Brain microvascular endothelial cell (primary cell): Measurements from ENCODE around the gene DLG2.

Experiments
- DNase-seq: peaks from one replicate; pipeline ENCODE4 v3.0.0-alpha.2; 2020
- H3K27ac ChIP-seq: fragments of 250-450 bp; sonication (Bioruptor Pico); 2 replicates; pipeline ENCODE4 v1.5.1; 2020; ENCODE audit warnings: mild to moderate bottlenecking, moderate library complexity
- H3K27me3 ChIP-seq: fragments of 250-450 bp; sonication (Bioruptor Pico); replicated peaks from 2 replicates; pipeline ENCODE4 v1.5.1; 2020; ENCODE audit warnings: mild to moderate bottlenecking
- H3K36me3 ChIP-seq: fragments of 250-450 bp; sonication (Bioruptor Pico); replicated peaks from 2 replicates; pipeline ENCODE4 v1.5.1; 2020; ENCODE audit warnings: mild to moderate bottlenecking
- H3K4me3 ChIP-seq: 2 replicates; pipeline ENCODE4 v1.5.1; 2011; ENCODE audit warnings: low read depth, mild to moderate bottlenecking, control low read depth, low read length, moderate library complexity
- in situ Hi-C: cut with HindIII; loops from 2 replicates; pipeline ENCODE4 v1.10.0; 2017; ENCODE audit warnings: low sequenced_read_pairs, low pct_ligation_motif_present
- TF ChIP-seq, protein P1 (sequence below): IDR thresholded peaks from 2 replicates; pipeline ENCODE4 v1.5.1; 2011; ENCODE audit warnings: low read depth, mild to moderate bottlenecking, moderate library complexity, low read length, control low read depth, inconsistent platforms; ENCODE audit errors: missing control alignments

The DLG2 gene

DNA sequence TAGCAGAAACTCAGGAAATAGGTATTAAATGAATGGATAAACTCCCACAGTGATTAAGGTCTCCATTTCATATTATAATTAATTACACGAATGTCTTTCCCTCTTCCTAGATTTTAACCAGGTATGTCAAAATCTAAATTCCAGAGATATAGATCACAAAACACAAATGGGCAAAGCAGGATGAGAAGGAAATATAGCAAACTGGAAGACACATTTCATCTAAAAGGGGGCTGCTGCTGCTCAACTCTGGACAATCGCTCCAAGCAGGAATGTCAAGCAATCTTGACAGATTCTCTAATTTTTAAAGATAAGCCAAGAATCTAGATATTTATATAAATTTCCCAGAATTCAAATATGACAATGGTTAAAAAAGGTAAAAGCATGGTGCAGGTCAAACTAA is 1786.8 kb downstream of the DLG2 start:
- Histone ChIP-seq H3K36me3 (no peaks in the 10 kb centered on the region), H3K27me3 (peaks cover 1% of the 10 kb centered on the region), H3K27ac (no peak overlapping the region), H3K4me3 (no peak overlapping the region)
- no peak for DNase-seq
- TF ChIP-seq, protein P1, sequence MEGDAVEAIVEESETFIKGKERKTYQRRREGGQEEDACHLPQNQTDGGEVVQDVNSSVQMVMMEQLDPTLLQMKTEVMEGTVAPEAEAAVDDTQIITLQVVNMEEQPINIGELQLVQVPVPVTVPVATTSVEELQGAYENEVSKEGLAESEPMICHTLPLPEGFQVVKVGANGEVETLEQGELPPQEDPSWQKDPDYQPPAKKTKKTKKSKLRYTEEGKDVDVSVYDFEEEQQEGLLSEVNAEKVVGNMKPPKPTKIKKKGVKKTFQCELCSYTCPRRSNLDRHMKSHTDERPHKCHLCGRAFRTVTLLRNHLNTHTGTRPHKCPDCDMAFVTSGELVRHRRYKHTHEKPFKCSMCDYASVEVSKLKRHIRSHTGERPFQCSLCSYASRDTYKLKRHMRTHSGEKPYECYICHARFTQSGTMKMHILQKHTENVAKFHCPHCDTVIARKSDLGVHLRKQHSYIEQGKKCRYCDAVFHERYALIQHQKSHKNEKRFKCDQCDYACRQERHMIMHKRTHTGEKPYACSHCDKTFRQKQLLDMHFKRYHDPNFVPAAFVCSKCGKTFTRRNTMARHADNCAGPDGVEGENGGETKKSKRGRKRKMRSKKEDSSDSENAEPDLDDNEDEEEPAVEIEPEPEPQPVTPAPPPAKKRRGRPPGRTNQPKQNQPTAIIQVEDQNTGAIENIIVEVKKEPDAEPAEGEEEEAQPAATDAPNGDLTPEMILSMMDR: no peak
- in situ Hi-C loops: no loop called here

DNA sequence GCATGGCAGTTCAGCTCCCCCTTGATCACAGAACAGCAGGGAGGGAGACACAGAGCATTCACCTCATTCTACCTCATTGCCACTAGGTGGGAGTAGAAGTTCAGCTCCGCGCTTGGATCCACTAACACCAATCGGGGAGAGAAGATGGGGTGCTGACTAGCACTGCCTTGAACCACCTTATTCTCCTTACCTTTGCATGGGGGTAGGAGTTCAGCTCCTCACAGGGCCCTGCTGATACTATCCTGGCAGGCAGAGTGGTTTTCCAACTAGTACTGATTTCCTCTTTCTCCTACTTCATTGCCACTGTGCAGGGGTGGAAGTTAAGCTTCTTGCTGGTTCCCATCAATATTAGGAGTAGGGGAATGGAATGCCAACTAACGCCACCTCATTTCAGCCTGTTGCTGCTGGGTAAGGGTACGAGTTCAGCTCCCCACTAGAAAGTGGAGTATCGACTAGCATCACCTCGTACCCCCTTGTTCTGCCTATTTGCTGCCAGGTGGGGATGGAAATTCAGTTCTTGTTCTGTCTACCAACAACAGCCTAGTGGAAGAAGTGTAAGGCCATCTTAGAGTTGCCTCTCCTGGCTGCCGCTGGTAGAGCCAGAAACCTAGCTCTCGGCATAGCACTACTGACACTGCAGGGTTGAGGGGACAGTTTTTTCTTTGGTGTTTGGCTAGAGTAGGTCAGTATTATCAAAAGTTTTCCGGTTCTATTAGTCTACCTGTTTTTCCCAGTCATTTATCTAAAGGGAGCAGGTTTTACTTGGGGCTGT is 1790.1 kb downstream of the DLG2 start:
- TF ChIP-seq, protein P1: peak; percentile 90
- peaks cover 1% of the 10 kb centered on the region for H3K27me3 ChIP-seq
- H3K4me3 ChIP-seq: no peak overlapping the region
- DNase-seq: peak; percentile 60
- no peak overlapping the region for H3K27ac ChIP-seq
- in situ Hi-C loops: no loop called here
- no peaks in the 10 kb centered on the region for H3K36me3 ChIP-seq

DNA sequence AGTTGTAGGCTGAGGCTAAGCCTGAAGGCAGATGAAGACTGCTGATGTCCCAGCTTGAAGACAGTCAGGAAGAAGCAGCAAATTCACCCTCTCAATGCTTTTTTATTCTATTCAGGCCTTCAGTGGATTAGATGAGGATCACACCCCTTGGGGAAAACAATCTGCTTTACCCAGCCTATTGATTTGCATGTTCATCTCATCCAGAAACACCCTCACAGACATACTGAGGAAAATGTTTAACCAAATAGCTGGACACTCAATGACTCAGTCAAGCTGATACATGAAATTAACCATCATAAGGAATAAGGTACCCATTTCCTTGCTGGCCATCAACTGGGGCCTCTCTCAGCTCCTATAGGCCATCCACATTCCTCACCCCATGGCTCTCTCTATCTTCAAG is 1791.1 kb downstream of the DLG2 start:
- H3K4me3 ChIP-seq: no peak overlapping the region
- no peaks in the 10 kb centered on the region for H3K36me3 ChIP-seq
- DNase-seq: no peak
- TF ChIP-seq, protein P1: no peak
- peaks cover 1% of the 10 kb centered on the region for H3K27me3 ChIP-seq
- H3K27ac ChIP-seq: no peak overlapping the region
- in situ Hi-C loops: no loop called here

DNA sequence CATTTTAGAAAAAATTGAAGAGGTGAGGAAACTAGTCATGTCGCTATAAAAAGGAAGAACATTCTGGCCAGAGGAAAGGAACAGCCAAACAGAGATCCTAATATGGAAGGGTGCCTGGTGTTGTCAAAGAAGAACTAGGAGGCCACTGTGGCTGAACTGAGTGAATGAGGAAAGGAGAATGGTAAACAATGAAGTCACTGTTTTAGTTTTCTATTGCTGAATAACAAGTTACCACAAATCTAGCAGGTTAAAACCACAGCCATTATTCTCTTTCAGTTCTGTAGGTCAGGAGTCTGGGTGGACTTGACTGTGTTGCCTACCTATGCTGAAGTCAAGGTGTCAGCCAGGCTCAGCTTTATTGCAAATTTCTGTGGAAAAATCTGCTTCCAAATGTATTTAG is 1791.7 kb downstream of the DLG2 start:
- Histone ChIP-seq H3K27me3 (peaks cover 1% of the 10 kb centered on the region), H3K27ac (no peak overlapping the region), H3K36me3 (no peaks in the 10 kb centered on the region), H3K4me3 (no peak overlapping the region)
- in situ Hi-C loops: no loop called here
- TF ChIP-seq, protein P1: no peak
- no peak for DNase-seq

DNA sequence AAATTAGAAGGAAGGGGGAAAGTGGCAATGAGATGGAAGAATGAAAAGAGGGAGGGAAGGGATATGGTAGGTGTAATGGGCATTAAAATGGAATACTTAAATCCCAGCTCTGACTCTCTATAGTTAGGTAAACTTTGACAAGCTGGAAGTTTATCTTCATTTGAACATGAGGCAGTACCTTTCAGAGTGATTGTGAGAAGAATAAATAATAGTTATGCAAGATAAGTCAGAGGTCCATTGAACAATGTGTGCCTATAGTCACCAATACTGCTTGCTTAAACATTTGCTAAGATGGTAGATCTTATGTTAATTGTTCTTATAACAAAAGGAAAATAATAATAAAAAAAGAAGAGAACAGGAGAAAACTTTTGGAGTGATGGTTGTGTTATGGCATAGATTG is 1795.2 kb downstream of the DLG2 start:
- H3K27ac ChIP-seq: no peak overlapping the region
- H3K4me3 ChIP-seq: no peak overlapping the region
- in situ Hi-C loops: no loop called here
- H3K36me3 ChIP-seq: no peaks in the 10 kb centered on the region
- TF ChIP-seq, protein P1: no peak
- no peak for DNase-seq
- no peaks in the 10 kb centered on the region for H3K27me3 ChIP-seq
